Cardiac muscle cell (in vitro differentiated cells and primary cell): ENCODE measurements around the gene BCL2L1. TPM values are rescaled to one million over a fixed set of nuclear protein-coding genes. Genes with fewer than 3 reads are reported as not detected.

Experiments used
- DNase-seq, 2 donors: peaks; one replicate each; pipeline versions ENCODE4 v3.0.0 to v3.0.0-alpha.2; 2010 to 2017; ENCODE audit warnings: low read depth in 1 of 2, low spot score in 1 of 2
- H3K27ac ChIP-seq: fragments of 200-600 bp; sonication (generic); 2 replicates; pipeline ENCODE4 v1.5.1; 2016
- H3K27me3 ChIP-seq: fragments of 200-600 bp; sonication (generic); 2 replicates; pipeline ENCODE4 v1.6.0; 2016; ENCODE audit warnings: control low read depth
- H3K36me3 ChIP-seq: fragments of 200-600 bp; sonication (generic); 2 replicates; pipeline ENCODE4 v1.5.1; 2016; ENCODE audit warnings: control low read depth
- H3K4me1 ChIP-seq: fragments of 200-600 bp; sonication (generic); 2 replicates; pipeline ENCODE4 v1.8.1; 2017; ENCODE audit warnings: low read depth, mild to moderate bottlenecking, mixed run types
- H3K4me3 ChIP-seq: fragments of 200-600 bp; sonication (generic); 2 replicates; pipeline ENCODE4 v1.5.1; 2016; ENCODE audit warnings: mild to moderate bottlenecking
- H3K9me3 ChIP-seq: fragments of 200-600 bp; sonication (generic); 2 replicates; pipeline ENCODE4 v1.5.1; 2017; ENCODE audit warnings: low read depth, mild to moderate bottlenecking, control low read depth
- polyA plus RNA-seq: library from polyadenylated mRNA; unstranded; fragments of >200 nt; fragmentation: Nextera tagmentation; extraction: Ambion mirVana; gene quantifications from 2 replicates; pipeline ENCODE4 v1.2.1, GENCODE V29; 2016
- total RNA-seq: library from RNA; depleted of rRNA; stranded (reverse); fragments of >200 nt; gene quantifications from 2 replicates; pipeline ENCODE4 v1.2.3, GENCODE V29; 2016
- TF ChIP-seq, protein P1 (sequence below): IDR thresholded peaks from 2 replicates; pipeline ENCODE4 v1.5.1; 2012; ENCODE audit warnings: low read depth, mild to moderate bottlenecking, low read length

Gene BCL2L1
- total and polyA plus RNA-seq, 2 experiments from 2014 or later, result 40.5 to 74.6 TPM

DNA sequence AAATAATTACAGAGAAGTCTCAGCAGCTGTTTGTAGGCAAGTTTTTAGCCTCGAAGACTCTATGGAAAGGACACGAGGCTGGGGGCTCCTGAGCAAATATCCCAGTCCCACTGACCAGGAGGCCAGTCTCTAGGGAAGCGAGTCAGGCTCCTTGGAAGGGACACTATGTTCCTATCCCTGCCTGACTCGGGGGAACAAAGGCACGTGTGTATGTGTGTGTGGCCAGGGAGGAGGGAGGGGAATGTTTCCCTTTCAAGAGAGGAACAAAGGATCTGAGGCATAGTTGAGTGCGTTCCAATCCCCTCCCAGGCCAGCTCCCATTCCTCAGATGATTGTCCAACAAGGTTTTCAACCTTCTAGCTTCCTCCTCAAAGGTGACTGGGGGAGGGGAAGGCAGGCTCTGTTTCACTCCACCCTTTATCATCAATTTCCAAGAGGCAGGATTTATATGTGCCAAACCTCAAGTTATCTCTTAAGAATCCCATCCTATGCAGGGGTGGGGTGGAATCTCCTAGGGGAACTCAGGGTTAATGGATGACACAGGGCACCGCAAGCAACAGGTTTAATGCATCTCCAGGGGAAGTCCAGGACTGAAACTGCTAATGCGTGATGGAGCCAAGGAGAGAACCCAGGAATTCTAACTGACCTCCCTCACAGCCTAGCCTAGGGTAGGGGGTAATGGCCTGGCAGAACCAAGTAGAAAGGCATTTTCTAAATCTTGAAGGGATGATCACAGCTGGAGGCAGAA lies 9.9 kb downstream of the BCL2L1 start:
- TF ChIP-seq, protein P1, sequence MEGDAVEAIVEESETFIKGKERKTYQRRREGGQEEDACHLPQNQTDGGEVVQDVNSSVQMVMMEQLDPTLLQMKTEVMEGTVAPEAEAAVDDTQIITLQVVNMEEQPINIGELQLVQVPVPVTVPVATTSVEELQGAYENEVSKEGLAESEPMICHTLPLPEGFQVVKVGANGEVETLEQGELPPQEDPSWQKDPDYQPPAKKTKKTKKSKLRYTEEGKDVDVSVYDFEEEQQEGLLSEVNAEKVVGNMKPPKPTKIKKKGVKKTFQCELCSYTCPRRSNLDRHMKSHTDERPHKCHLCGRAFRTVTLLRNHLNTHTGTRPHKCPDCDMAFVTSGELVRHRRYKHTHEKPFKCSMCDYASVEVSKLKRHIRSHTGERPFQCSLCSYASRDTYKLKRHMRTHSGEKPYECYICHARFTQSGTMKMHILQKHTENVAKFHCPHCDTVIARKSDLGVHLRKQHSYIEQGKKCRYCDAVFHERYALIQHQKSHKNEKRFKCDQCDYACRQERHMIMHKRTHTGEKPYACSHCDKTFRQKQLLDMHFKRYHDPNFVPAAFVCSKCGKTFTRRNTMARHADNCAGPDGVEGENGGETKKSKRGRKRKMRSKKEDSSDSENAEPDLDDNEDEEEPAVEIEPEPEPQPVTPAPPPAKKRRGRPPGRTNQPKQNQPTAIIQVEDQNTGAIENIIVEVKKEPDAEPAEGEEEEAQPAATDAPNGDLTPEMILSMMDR, result no peak
- H3K4me3 ChIP-seq, result no peak overlapping the region
- no peaks in the 10 kb centered on the region for H3K36me3 ChIP-seq
- H3K4me1 ChIP-seq, result peaks cover 18% of the 10 kb centered on the region
- H3K27me3 ChIP-seq, result no peaks in the 10 kb centered on the region
- H3K27ac ChIP-seq, result no peak overlapping the region
- DNase-seq, result peak; percentile 30 to 93
- no peaks in the 10 kb centered on the region for H3K9me3 ChIP-seq

DNA sequence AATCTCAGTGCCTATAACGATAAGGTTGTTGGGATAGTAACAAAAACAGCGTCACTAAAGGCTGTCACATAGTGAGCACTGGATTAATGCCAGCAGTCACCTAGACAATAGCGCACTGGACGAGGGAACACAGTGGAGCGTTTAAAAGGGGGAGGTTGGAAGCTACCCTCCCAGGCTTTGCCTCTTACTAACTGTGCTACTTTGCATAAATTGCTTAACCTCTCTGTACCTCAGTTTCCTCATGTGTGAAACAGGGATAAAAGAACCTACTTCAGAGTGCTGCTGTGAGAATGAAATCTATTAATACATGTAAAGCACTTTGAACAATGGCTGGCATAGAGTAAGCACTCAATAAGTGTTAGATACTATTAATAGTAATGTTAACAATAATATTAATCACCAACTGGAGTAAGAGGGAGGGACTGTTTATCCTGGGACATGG lies 10.5 kb downstream of the BCL2L1 start:
- Histone ChIP-seq H3K4me1 (peaks cover 18% of the 10 kb centered on the region), H3K4me3 (no peak overlapping the region), H3K36me3 (peaks cover 3% of the 10 kb centered on the region), H3K27me3 (no peaks in the 10 kb centered on the region), H3K27ac (no peak overlapping the region), H3K9me3 (no peaks in the 10 kb centered on the region)
- TF ChIP-seq, protein P1, result no peak
- peak; percentile 8 to 47 for DNase-seq

DNA sequence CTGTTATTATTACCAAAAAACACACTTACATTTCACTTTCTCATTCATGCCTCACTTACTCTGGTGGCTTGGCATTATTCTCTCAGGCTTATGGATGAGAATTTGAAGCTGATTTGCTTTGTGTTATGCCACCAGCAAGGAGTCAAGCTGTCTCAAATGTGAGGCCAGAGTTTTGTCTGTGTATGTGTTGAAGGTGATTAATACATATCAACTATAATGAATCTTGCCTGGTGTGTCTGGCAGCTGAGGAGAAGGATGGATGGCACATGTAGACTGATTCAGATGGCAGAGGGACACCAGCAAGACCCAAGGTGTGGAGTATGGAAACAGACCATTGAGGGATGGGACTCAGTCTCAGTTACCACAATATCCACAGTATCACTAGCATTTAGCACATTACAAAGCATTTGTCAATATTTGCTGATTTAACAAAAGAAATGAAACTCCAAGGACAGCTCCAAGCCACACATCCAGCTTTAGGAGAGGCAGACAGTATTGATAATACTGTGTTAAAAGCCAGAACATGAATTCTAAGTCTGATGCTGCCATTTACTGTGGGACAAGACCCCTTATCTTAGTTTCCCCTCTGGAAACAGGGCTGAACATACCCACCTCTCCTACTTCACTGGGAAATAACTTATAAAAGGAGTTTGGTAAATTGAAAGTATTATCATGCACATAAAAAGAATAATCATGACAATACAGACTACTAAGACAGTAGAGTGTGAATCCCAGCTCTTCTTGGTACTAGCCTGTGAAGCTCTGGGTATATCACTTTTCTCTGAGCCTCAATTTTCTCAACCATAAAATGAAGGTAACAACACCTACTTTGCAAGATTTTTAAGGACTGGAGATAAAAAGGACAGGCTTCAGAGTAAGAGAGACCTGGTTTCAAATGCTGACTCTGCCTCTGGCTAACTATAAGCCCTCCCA lies 11.2 kb downstream of the BCL2L1 start:
- no peak for DNase-seq
- H3K4me1 ChIP-seq, result peaks cover 18% of the 10 kb centered on the region

DNA sequence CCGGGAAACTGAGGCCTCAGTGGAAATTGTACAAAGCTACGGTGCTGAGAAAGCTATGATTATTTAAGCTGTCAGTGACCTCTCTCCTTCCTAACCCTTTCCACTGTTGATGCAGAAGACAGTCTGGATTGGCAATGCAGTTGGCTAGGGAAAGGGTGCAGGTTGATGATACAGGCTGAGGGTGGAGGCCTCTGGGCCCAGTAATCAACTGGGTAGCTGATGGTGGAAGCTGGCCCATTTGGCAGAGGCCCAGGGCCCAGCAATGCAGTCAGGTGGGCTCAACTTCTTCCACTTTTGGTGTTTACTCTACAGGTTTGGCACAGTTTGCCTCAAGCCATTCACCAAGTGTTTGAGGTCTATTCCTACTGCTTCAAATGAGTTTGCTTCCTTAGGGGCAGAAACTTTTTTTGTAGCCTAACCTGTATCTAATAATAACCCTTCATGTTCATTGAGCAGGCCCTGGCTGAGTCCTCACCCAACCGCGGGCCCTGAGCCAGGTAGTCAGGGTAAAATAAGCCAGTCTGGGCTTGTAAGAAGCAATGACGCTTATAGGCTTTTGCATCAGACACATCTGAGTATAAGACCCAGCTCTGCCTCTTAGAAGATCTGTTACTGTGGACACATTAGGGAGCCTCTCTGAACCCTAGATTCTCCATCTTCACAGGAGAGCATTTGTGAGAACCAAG lies 12.1 kb downstream of the BCL2L1 start:
- H3K4me3 ChIP-seq, result no peak overlapping the region
- H3K9me3 ChIP-seq, result no peaks in the 10 kb centered on the region
- H3K4me1 ChIP-seq, result peaks cover 18% of the 10 kb centered on the region
- no peak overlapping the region for H3K27ac ChIP-seq
- peaks cover 9% of the 10 kb centered on the region for H3K36me3 ChIP-seq
- H3K27me3 ChIP-seq, result no peaks in the 10 kb centered on the region
- TF ChIP-seq, protein P1, result no peak
- DNase-seq, result no peak

More for the DNA sequence above, 11.2 kb downstream of the BCL2L1 start:
- Histone ChIP-seq H3K27me3 (no peaks in the 10 kb centered on the region), H3K27ac (no peak overlapping the region), H3K36me3 (peaks cover 7% of the 10 kb centered on the region), H3K4me3 (no peak overlapping the region), H3K9me3 (no peaks in the 10 kb centered on the region)
- TF ChIP-seq, protein P1, result no peak

DNA sequence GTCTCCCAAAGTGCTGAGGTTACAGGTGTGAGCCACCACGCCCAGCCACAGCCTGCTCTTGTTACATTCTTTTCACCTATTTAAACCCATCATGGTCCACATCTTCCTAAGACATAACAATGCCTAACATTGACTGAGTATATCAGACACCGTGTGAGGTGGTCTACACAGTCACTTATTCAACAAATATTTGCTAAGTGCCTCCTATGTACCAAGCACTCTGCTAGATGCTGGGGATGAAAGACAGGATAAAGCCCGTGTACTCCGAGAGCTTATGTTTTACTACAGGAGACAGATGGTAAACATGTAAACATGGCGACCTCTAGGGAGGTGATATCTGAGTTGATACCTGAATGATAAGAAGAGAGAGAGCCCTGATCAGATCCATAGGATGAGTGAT lies 12.7 kb downstream of the BCL2L1 start:
- DNase-seq, result no peak
- TF ChIP-seq, protein P1, result no peak
- Histone ChIP-seq H3K36me3 (peaks cover 9% of the 10 kb centered on the region), H3K4me1 (peaks cover 18% of the 10 kb centered on the region), H3K9me3 (no peaks in the 10 kb centered on the region), H3K4me3 (no peak overlapping the region), H3K27me3 (no peaks in the 10 kb centered on the region), H3K27ac (no peak overlapping the region)
